GM19467 (cell line): ENCODE measurements around the gene MYADML2.

Experiments used
- ATAC-seq: cut with Tn5 transposase; IDR thresholded peaks from one replicate; pipeline ENCODE4 v1.9.1; 2021; ENCODE audit warnings: mild to moderate bottlenecking, moderate library complexity; ENCODE audit not compliant: unreplicated experiment

MYADML2 gene

DNA sequence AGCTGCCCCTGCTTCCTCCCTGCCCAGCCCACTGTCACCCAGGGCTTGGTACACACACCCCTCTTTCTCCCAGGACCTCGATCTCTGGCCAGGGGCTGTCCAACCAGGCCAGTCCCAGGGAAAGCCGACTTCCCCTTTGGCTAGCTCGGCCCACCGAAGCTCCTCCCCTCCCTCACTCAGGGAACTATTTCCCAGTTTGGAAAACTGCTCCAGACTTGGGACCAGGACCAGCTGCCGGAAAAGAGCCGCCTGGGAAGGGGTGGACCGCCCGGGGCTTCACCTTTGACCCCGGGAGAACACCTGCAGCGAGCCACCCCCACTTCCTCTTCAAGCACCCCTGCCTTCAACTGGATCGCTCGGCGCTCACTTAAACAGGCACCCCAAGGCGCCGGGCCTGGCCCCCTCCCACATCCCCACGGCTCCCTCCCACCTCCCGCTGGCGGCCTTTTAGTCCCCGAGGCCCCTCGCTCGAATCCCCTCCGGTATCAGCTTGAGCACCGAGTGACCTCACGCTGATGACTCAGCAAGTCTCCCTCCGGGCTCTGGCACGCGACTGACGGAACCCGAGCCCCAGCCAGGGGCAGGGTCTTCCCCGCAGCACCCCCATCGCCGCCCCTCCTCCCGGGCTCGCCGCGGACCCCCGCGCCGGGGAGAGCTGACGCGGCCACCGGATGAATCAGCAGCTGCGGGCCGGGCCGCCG lies 20.4 kb downstream of the MYADML2 start:
- peak; percentile 17 for ATAC-seq

DNA sequence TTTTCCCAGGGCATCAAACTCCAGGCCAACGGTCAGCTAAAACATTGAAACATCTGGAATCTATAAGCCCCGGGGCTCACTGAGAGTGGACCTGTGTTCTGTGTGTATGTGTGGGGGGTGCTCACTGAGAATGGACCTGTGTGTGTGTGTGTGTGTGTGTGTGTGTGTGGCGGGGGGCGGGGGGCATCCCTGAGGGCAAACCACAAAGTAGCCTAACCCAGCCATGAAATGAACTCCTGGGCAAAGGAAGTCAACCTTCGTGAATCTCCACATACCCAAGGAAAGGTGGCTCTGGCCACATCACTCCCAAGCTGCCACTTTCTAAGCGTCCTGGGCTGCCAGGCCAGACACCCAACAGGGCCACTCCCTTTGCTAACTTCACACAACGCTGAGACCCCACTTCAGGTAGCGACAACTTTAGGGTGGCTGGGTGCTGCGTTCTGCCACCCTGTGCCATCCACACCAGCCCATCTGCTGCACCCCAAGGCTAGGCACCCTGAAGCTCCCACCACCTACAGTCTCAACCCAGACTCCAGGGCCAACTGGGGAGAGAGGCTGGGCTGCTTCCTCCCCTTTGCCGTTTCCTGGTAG lies 21.1 kb downstream of the MYADML2 start:
- no peak for ATAC-seq

DNA sequence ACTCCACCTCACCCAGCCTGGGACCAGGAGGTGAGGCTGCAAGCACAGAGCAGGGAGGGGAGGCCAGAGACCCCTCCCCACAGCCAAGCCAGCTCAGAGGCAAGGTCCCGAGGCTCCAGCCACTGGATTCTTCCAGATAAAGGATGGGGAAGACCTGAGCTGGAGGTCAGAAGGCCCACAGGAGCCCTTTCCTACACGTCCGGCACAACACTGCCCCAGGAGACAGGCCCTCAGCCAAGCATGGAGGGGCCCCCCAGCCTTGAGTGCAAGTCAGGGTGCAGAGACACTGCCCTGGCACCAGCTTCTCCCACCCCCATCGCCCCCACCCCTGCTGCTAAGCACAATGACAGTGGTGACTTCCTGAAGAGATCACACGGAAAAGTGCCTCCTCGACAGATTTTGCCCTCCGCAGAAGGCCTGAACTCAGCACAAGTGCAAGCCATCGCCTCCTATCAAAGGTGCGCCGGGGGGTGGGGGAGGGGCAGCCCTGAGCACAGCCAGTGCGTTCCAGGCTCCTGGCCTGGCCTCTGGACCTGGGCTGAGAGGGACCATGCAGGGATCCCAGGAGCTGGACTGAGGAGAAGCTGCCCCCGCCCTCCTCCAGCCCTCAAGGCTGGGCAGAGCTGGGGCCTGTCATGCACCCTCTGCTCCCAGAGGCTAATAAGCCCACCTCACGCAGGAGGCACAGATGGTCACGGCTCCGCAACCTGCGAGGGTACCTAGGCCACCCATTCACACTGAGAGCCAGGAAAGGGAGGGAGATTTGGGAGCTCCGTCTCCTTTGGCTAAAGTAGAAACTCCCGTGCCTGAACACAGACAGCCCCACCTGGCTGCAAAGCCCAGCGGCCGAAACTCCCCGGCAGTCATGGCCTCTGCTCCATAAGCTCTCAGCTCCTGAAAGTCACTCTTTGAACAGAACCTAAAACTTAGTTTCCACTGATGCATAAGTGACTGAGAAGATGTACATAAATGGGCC lies 22.2 kb downstream of the MYADML2 start:
- no peak for ATAC-seq

DNA sequence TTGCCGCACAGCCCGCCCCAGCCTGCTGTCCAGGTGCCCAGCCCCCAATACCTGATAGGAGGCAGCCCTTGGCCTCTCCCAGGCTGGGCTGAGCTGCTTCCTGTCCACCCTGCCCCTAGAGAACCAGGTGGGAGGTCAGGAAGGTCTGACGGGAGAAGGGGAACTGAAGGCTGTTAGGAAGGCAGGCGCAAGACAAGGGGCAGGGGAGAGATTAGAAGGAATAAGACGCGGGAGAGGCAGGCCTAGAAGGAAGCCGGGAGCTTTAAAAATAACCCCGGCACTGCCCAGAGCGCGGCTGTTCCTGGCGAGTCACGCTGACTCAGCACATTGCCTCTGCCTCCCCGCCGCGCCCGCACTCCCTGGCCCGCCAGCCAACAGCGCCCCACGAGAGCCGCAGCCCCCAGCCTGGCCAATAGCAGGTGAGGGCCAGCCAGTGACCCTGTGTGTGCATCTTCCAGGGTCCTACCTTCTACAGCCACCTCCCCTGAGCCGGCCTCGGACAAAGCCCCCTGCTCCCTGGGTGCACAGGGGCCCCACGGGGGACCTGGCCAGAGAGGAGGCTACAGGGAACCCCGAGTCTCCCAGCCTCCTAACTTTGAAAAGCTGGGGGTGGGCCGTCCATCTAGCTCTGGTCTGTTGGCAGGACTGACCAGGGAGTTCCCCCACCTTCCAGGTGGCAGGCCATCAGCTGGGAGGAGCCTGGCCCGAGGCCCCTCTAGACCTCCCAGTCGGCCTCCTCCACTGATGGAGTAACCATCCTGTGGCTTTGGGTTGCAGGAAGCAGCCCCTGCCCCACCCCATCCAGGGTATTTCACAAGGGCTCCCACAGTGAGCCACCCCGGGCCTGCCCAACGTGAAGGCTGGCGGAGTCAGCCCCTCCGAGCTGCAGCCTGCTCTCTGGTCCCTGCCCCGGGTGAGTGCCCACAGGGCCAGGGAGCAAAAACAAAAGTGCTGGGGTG lies 23.5 kb downstream of the MYADML2 start:
- no peak for ATAC-seq

DNA sequence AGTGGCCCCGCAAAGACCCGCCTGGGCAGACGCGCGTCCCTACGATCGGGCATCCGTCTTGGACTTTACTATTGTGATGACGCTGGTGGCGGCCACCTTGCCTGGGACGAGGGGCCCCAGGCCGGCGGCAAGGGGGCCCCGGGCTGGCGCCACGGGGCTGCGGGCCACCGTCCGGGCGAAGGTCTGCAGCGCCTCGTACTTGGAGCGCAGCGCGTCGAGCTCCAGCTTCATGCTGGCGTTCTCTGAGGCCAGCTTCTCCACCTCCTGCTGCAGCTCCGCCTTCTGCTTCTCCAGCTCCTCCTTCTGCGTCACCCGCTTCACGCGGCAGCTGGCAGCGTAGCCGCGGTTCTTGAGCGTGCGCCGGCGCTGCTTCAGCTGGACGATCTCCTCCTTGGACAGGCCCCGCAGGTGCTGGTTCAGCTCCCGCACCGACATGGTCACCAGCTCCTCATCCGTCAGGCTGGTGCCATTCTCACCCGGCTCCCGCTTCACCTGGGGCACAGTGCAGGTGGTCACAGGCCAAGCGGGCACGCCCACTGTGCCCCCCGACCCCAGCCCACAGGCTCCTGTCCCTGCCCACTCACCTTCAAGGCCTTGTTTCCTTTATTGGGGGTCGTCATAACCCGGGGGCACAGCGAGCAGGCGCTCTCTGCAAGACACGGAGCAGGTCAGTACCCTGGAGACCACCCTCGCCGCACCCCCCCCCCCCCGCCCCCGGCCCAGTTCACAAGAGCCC lies 24.3 kb downstream of the MYADML2 start:
- ATAC-seq: no peak

DNA sequence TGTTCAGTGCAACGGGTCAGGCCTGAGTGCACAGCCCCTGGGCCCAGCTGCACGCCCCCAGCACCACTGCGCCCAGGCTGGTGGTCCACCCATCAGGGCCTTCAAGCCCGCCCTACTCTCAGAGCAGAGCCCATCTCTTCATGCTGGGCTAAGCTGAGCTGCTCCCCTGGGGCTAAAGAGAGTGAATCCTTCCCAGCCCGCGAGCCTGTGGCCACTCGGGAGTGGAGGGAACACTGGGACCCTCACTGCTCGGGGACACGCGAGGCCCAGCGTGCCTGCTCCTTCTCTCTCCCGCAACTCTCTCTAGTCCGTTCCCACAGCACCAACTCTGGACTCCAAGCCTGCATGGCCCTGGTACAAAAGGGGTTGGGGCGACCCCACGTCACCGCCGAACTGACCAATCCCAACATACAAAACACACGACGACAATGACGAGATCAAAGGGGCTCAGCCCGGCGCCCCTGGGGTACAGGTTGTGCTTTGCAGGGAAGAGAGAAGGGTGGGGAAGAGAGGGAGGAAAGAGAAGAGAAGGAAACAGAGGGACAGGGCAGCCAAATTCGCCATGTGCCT lies 25.0 kb downstream of the MYADML2 start:
- no peak for ATAC-seq

DNA sequence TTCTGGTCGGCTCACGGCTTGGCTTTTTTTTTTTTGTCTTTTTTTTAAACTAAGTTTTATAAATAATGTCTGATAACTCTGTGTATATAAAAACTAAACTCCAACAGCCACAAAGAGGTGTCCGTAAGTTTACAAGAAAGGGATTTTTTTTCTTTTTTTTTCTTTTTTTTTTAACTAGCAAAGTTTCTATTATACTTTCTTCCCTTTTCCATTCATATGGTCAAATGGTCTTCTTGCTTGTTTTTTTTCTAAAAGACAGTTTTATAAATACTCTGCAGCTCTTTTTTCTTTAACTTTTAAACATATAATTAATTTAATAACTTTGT lies 25.5 kb downstream of the MYADML2 start:
- ATAC-seq: no peak

DNA sequence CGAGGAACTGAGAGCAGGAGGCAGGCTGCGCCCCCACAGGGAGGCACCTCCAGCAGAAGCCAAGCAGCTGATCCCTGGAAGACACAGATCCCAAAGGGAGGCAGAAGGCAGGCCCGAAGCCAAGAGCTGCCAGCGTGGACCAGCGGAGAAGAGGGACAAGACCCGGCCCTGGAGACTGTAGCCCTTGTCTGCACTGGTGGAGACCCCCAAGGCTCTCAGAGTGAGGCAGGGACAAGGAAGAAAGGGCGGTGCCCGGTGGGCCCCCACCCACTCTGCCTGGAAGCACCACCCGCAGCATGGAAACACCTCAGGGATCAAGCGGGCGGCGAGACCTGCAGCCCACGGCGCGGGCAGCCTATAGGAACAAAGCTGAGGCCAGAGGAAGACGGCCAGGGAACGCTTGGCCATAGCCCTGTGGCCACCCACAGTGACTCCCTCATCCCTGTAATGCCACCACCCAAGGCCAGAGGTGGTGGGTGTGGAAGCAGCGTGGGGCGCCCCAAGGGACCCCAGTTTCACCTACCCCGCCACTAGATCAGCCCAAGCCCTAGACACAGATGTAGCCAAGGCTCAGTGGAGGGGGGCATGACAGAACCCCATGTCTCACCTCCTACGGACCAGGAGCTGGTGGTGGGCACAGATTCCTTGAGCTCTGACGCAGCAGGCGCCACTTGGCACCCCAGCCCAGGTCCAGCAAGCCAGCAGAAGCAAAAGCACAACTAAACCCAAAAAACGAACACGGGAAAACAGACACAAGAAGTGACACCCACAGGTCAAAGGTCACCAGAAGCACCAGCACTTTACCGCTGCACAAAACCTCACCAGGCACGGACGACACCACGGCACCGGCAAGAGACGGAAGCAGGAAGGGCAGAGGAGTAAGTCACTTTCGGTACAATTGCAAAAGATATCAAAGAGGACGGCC lies 26.2 kb downstream of the MYADML2 start:
- ATAC-seq: no peak

DNA sequence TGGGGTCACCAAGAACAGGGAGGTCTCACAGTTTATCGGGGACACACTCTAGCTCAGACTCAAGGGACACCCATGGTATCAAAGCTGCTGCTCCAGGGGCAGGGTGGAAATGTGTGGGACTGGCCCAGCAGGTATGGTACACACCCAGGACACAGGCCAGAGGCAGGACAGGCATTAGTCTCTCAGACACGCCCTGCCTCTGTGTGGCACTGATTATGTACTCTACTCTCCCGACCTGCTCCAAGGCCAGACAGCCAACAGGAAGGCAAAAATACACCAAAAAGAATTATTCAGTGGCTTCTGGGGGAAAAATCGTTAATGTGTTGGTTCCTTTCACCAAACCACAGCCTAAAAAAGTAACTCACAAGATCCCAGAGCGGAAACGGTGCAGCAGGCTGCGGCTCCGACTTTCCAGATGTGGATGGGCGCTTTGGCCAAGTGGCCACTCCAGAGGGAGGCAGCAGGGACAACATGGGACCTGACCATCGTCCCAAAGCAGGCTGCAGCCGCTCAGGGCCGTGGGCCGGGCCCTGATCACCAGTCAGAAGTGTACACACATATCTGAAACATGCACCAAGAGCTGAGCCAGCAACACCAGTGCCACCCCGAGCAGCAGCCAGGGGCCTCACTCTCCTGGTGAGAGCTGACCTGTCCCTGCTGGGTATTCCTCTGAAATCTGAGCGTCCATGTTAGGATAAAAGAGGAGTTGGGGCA lies 28.0 kb downstream of the MYADML2 start:
- no peak for ATAC-seq

DNA sequence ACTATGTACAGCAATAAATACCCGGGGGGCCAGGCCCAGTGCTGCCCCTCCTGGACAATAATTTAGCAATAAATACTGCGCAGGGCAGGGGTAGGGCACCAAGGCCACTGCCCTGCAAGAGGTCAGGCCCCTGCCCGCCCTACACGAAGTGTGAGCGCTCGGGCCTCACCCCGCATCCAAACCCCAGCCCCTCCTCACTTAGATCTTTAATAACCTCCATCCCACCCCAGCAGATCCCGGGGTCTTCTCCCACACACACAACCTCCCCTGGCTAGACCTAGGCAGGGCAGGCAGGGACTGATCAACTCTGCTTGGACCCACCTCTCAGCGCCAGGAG lies 28.7 kb downstream of the MYADML2 start:
- peak; percentile 20 for ATAC-seq

DNA sequence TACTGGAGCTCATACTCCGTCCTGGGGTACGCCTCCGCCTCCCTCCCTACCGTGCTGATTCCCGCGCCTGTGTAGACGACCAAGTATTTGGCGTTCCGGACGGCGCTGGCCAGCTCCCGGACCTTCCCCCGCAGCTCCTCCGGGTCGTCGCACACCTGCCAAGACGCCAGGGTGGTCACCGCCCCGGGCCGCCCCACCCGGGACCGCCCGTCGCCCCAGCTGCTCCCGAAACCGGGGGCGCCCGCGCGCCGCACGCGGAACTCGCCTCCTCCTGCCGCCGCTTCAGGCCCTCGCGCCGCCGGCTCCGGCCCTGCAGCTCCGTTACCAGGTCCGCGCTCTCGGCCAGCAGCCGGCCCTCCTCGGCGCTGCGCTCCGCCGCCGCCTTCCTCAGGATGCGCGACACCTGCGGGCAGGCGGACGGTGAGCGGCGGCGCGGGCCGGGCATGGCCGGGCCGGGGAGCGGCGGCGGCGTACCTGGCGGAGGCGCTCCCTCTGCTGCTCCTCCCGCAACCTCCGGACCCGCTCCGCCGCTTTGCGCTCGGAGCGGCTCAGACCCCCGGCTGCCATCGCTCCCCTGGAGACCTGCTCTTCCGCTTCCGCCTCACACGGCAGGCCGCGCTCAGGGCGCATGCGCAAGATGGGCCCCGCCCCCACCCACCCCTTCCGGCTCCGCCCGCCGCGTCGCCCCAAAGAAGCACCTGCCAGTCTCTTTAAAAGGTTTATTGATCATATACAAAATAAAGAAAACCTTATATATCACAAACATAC lies 29.3 kb downstream of the MYADML2 start, which contains the start of gene SIRT7:
Gene SIRT7, minus strand, starts transcription at position 612 of the 768 bp plus-strand sequence. Its CDS starts 45 bp downstream, at position 567.
- ATAC-seq: peak; percentile 63

DNA sequence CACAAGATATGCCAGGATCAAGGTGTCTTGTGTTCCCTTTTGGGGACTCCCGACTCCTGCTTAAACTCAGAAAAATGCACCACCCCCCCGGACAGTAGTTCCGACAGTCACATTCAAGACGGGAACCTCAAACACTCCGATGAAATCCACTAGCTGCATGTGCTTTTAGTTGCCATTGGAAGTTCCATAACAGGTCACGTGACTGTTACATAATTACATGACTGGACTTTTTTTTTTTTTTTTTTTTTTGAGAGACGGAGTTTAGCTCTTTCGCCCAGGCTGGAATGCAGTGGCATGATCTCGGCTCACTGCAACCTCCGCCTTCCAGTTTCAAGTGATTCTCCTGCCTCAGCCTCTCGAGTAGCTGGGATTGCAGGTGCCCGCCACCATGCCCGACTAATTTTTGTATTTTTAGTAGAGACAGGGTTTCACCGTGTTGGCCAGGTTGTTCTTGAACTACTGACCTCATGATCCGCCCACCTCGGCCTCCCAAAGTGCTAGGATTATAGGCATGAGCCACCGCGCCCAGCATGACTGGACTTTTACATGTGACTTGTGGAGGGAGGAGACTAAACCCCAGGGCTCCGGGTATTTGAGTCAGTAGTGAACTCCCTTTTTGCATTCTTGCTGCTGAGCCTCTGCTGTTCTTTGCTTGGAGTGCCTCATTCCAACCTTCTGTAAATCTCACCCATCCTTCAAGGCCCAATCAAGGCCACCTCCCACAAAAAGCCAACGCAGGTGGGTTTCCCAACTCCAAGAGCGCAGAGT lies 30.6 kb downstream of the MYADML2 start:
- no peak for ATAC-seq

DNA sequence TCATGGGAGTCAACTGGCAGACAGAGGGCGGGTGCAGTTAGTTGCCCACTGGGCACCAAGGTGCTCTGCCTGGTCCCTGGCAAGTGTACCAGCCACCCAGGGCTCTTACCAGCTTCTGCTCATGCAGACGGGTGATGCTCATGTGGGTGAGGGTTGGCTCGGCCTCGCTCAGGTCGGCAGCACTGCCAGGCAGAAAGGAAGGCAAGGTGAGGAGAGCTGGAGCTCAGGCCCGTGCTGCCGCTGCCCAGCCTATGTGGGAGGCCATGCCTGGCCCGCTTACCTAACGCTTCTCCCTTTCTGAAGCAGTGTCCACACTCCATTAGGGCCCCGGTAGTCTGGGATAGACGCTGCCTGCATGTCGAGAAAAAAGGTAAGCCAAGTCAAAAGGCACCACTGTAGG lies 31.7 kb downstream of the MYADML2 start:
- no peak for ATAC-seq

DNA sequence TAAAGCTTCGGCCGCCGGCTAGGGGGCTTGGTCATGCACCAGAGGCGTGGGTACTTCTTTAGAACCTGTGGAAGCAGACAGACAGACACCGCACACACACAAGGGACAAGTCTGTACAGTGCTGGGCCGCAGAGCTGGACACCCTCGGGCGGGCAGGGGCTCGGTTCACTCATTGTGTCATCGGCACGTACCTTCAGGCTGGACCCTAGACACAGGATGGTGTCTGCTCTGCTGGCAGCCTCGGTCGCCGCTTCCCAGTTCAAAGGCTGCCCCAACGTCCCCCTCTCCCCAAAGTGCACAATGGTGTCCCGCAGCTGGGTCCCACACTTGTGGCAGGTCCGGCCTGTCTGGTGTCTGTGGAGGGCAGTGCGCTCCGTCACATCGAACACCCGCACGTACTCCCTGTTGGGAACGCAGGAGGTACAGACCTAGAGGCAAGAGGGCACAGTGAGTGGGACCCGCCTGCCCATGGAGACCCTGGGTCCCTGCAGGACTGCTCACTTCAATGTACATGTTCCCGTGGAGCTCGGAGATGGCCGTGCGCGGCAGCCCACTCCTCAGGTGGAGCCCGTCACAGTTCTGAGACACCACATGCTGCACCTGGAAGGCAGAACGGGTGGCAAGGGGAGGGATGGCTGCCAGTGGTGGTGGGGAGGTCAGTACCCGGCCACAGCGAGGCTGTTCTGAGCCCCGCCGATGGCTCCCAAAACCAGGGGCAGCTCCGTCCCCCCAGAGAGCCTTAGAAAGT lies 32.8 kb downstream of the MYADML2 start:
- ATAC-seq: no peak

DNA sequence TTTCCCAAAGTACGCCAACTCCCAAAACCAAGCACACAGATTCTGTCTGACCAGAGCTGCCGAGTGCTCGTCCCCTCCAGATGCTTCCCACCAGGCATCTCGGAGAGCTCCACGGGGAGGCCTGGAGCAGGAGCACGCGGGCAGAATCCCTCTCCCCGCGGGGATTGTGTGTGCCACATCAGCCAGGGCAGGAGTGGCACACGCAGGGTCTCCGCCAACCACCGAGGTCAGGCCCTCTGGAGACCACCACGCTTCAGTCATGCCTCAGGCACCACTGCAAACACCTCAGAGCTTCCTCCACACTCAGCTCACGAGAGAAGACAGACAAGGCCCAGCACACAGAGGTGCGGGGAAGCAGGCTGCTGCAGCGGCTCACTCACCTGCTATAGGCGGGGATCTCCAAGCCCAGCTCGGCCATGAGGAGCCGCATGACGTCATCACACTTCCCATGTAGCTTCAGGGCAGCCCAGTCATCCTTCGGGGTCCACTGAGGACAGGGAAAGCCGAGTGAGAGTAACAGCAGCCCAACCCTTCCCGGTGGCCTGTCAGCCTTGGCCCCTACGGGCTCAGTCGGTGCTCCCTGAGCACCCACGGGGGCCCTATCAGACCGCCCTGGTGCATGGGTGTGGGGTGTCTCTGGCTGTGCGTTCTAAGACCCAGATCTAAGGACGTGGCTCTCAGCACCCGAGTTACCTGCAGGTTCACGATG lies 33.5 kb downstream of the MYADML2 start:
- no peak for ATAC-seq
